ENCODE data around the gene MFSD8. TPM values are rescaled to one million over a fixed set of nuclear protein-coding genes. Genes with fewer than 3 reads are reported as not detected.
"Not testable (repeated sequence)": the region's sequence is repeated elsewhere in the genome, so short reads cannot be mapped to it uniquely, and the experiment has no call there.

Gene MFSD8, protein sequence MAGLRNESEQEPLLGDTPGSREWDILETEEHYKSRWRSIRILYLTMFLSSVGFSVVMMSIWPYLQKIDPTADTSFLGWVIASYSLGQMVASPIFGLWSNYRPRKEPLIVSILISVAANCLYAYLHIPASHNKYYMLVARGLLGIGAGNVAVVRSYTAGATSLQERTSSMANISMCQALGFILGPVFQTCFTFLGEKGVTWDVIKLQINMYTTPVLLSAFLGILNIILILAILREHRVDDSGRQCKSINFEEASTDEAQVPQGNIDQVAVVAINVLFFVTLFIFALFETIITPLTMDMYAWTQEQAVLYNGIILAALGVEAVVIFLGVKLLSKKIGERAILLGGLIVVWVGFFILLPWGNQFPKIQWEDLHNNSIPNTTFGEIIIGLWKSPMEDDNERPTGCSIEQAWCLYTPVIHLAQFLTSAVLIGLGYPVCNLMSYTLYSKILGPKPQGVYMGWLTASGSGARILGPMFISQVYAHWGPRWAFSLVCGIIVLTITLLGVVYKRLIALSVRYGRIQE
- total RNA-seq = 14.0 TPM

DNA sequence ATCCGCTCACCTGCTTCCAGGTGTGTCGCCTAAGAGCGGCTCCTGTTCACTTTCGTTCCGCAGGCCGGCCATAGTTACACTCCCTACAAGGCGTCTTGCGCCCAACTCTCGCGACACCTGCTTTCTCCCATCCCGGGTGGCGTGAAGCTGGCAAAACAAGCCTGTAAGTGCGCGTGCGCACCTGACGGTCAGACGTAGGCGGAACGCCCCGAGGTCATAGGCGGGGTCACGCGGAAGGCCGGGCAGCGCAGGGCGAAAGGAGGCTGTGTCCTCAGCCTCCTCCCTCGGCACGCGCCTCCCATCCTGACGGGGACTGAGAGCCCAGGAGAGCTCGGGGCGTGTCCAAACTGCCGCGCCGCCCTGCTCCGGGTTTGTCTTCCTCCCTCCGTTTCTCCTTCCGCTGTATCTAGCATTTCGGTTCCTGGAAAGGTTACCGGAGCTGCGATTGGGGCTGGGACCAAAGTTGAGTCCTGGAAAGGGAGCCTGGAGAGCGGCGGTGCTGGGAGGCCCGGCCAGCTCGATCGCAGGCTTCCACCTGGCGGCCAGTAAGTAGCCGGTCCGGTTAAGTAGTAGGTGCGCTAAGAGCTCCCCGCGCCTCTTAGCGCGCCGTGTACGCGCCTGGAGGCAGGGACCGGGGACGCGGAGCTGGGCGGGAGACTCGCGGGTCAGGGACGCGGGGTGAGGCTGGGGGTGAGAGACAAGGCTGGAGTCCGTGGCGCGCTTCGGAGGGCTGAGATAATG is at the start of gene MFSD8, which contains the start of gene ABHD18:
MFSD8 (minus strand) TSS at position 112 of the 741 bp plus-strand sequence; CDS start at position 72, 40 bp downstream.
ABHD18 (plus strand) TSS at position 345 of the 741 bp plus-strand sequence. CDS start 17,550 bp downstream, outside the sequence.
- DNase-seq (ENCODE audit: low read depth in 2 of 3, low spot score in 2 of 3) = peak; percentile 99

DNA sequence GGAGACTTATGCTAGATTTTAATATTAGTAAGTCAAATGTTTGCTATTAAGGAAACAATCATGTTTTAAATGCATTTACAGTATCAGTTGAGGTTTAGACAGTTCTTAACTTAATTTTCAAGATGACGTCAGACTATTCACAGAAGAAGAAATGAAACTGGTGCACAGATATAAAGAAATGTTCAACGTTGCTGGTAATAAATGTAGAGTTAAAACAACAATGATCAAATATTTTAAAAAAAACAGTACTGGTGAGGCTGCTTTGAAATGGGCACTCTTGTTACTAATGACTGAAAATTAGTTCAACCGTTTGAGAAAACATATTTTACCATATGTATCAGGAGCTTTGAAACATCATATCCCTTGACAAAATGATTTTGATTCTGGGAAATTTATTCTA is 44.5 kb upstream of the MFSD8 start:
- no peak for DNase-seq (ENCODE audit: low read depth in 2 of 3, low spot score in 2 of 3)

DNA sequence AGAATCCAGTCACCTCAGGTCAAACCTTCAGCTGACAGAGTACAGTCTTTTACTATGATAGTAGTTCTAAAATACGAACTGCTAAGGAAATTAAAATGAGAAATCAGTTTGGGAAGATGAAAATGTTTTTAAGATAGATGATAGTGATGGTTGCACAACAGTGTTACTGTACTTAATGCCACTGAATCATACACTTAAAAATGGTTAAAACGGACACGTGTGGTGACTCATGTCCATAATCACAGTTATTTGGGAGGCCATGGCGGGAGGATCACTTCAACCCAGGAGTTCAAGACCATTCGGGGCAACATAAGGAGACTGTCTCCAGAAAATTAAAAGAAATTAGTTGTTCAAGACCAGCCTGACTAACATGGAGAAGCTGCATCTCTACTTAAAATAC is 41.6 kb upstream of the MFSD8 start:
- no peak for DNase-seq (ENCODE audit: low read depth in 2 of 3, low spot score in 2 of 3)

DNA sequence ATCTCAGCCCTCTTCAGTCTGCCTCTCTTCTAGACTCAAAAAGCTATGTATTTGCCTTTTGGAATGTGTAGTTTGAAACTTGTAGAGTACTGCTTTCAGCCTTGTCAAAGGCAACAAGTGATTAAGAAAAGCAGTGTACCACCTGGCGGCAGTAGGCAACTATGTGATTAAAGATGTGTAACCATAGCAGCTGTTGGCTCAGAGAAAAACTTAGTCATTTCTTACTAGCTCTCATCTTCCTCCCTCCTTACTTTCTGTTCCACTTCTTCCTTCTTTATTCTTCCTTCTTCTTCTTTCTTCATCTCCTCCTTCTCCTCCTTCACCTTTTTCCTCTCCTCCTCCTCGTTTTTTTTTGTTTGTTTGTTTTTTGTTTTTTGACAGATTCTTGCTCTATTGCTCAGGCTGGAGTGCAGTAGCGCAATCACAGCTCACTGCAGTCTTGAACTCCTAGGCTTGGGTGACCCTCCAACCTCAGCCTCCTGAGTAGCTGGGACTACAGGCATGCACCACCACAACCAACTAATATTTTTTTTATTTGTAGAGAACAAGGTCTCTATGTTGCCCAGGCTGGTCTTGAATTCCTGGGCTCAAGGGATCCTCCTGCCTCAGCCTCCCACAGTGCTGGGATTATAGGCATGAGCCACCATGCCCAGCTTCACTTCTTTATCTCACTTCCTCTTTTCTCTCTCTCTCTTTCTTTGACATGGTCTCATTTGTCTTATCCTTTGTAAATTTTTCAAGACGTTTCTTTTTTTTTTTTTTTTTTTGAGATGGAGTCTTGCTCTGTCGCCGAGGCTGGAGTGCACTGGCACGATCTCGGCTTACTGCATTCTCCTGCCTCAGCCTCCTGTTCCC is 32.8 kb upstream of the MFSD8 start:
- peak in 1 of 3 donors; percentile 16 for DNase-seq (ENCODE audit: low read depth in 2 of 3, low spot score in 2 of 3)

DNA sequence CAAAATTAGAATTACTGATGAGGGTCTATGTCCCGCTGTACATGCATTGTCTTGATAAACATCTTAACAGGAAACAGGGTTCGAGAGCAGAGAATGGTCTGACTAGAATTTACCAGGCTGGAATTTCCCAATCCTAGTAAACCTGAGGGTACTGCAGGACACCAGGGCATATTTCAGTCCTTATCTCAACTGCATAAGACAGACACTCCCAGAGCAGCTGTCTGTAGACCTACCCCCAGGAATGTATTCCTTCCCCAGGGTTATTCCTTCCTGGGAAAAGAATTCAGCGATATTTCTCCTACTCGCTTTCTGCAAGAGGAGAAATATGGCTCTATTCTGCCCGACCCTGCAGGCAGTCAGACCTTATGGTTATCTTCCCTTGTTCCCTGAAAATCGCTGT is 31.5 kb upstream of the MFSD8 start:
- DNase-seq (ENCODE audit: low read depth in 2 of 3, low spot score in 2 of 3) = not testable (repeated sequence)

DNA sequence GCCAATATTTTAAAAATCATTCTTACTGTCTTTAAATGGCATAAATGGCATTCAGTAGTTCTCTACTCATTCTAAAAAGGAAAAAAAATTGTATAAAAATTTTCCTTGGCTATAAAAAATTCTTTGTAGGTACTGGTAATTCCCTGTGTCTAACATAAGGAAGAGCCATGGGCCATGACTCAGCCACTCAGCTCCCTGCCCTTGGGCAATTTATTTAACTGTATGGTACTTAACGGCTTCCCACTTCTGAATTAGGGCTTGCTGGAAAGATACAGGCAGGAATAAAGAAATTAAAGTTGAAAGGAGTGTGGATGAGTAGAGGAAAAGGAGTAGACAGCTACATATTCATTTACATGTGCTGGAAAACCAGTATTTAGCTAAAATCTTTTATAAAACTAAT is 30.8 kb upstream of the MFSD8 start:
- DNase-seq (ENCODE audit: low read depth in 2 of 3, low spot score in 2 of 3) = no peak

DNA sequence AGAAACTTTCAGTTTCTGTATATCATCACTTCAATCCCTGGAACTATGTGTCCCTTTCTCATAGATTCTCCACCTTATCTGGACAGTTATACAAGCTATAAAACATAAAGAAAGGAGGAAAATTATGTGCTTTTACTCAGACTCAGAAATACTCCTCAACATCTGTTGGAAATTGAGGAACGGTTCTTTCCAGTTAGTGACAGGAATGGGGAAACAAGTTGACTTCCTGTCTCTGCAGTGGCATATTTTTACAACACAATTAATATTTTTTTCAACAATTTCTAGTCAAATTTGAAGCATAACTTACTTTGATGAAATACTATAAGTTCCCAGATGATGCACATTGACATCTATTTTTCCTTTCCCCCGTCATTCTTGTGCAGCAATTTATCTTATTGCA is 28.2 kb upstream of the MFSD8 start:
- DNase-seq (ENCODE audit: low read depth in 2 of 3, low spot score in 2 of 3) = no peak

DNA sequence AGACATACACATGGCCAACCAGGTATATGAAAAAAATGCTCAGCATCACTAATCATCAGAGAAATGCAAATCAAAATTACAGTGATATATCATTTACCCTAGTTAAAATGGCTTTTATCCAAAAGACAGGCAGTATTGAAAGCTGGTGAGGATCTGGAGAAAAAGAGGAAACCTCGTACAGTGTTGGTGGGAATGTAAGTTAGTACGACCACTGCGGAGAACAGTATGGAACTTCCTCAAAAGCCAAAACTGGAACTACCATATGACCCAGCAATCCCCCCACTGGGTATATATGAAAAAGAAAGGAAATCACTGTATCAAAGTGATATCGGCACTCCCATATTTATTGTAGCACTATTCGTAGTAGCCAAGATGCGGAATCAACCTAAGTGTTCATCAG is 23.7 kb upstream of the MFSD8 start:
- no peak for DNase-seq (ENCODE audit: low read depth in 2 of 3, low spot score in 2 of 3)

DNA sequence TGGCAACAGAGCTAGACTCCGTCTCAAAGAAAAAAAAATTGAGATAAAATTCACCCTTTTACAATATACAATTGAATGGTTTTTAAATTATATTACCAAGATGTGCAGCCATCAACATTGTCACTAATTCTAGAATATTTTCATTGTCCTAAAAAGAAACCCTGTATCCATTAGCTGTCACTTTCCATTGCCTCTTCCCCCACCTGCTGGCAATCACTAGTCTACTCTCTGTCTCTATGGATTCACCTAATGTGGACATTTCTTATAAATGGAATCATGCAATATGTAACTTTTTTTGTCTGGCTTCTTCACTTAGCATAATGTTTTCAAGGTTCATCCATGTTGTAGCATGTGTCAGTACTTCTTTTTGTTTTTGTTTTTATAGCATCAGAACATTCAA is 21.0 kb upstream of the MFSD8 start:
- no peak for DNase-seq (ENCODE audit: low read depth in 2 of 3, low spot score in 2 of 3)

DNA sequence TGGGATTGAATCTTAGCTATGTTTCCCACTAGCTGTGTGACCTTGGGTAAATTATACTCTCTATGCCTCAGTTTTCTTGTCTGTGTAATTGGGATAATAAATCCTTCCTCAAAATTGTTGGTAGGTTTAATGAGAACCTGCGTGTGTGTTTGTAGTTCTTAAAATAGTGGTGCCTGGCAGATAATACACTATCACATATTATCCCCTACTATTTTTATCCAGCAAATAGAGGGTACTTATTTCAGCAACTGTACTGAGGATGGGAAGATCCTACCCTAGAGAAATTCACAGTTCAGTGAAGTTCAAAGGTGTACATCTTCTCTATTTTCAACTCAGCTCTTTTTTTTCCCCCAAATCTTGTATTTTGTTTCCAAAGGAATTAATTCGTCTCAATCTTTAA is 17.5 kb upstream of the MFSD8 start:
- DNase-seq (ENCODE audit: low read depth in 2 of 3, low spot score in 2 of 3) = no peak

DNA sequence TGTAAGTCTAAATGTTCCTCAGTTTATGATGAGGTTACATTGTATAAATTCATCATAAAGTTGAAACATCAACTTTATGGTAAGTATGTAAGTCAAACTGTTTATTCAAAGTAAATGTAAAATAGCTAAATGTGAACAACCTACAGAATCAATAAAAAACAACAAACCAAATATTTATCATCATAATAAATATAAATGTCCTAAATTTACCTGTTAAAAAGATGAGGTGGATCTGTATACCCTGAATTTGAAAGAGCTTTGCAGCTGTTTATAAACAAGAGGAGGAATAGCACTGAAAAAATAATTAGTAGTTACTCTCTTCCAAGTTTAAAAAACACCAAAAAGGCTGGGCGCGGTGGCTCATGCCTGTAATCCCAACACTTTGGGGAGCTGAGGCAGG is 14.0 kb upstream of the MFSD8 start:
- no peak for DNase-seq (ENCODE audit: low read depth in 2 of 3, low spot score in 2 of 3)

DNA sequence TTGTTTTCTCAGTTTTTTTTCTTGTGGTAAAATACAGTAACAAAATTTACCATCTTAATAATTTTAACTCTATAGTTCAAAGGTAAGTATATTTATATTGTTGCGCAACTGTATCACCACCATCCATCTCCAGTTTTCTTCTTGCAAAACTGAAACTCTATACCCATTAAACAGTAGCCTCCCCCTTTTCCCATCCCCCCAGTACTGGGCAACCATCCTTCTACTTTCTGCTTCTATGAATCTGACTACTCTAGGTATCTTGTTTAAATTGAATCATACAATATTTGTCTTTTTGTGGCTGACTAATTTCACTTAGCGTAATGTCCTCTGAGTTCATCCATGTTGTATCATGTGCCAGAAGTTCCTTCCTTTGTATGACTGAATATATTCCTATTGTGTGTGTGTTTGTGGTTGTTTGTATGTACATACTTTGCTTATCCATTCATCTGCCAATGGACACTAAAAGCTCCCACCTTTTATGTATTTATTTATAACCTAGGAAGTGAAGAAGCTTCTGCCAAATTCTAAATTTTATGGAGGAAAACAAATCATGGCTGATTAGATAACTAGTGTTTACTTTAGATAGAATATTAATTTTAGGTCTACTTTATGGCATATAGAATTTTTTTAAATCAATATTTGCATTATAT is 10.3 kb upstream of the MFSD8 start:
- no peak for DNase-seq (ENCODE audit: low read depth in 2 of 3, low spot score in 2 of 3)

DNA sequence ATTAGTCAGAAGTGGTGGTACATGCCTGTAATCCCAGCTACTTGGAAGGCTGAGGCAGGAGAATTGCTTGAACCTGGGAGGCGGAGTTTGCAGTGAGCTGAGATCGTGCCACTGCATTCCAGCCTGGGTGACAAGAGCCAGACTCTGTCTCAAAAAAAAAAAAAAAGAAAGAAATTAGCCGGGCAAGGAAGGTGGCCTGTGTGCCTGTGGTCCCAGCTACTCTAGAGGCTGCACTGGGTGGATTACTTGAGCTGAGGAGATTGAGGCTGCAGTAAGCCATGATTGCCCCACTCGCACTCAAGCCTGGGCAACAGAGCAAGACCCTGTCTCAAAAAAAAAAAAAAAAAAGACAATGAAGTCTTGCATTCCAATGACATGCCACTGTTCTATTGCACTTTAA is 6.0 kb upstream of the MFSD8 start:
- not testable (repeated sequence) for DNase-seq (ENCODE audit: low read depth in 2 of 3, low spot score in 2 of 3)

DNA sequence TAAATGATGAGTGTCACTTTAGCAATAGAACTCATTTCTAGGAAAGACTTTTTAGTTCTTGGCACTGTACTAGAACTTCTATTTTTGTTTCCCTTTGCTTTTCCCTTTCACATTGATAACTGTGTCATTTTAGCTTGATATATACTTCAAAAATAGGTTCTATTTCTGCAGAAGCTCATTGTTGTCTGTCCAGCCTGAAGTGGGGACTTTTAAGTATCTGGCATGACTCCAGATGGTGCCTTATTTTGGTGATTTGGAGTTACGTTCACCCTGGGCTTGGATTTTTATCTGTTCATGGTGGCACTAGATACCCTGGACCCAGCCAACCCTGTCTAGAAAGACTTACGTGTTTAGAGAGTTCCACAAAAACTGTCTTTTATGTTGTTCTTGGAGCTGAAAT is 3.6 kb upstream of the MFSD8 start:
- no peak for DNase-seq (ENCODE audit: low read depth in 2 of 3, low spot score in 2 of 3)

DNA sequence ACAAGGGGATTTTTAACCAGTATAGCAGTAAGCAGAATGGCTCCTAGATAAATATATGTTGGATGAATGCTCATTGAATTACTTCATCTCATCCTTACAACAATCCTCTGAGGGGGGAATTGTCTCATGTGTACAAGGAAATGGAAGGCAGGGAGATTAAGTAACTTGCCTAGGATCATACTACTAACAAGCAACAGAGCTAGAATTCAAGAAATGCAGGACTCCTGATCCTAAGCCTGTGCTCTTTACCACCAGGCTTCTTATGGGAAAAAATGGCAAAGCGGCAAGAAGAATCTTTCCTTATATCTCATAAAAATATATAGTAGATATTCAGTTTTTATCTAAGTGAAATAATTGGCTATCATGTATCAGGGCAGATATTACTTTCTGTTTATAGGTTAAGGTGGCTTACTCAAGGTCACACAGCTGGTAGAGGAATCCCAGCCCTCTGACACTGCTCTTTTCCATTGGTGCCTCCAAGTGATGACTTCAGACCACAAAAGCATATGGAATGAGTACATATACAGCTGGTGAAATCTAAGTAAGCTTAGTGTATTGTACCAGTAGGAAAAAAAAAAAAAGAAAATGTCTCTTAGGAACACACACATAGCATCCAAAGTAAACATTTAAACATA is 2.3 kb upstream of the MFSD8 start:
- no peak for DNase-seq (ENCODE audit: low read depth in 2 of 3, low spot score in 2 of 3)

DNA sequence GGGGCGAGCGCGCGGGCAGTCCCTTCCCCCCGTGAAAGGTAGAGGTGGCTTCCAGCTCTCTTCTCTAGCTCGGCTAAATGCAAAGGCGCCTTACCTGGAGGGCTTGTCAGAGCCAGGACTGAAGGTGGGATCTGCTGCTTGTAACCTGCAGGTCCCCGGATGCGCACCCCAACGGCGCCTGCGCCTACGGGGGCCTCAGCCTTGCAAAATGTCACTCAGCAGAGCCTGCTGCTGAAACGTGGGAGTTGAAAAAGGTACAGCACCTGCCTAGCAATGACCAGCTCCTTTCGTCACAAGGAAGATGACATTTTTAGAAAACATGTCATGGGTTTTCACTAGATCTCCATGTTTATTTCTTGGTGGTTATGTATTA is 816 bp upstream of the MFSD8 start:
- DNase-seq (ENCODE audit: low read depth in 2 of 3, low spot score in 2 of 3) = peak in 2 of 3 donors; percentile 41 to 50

DNA sequence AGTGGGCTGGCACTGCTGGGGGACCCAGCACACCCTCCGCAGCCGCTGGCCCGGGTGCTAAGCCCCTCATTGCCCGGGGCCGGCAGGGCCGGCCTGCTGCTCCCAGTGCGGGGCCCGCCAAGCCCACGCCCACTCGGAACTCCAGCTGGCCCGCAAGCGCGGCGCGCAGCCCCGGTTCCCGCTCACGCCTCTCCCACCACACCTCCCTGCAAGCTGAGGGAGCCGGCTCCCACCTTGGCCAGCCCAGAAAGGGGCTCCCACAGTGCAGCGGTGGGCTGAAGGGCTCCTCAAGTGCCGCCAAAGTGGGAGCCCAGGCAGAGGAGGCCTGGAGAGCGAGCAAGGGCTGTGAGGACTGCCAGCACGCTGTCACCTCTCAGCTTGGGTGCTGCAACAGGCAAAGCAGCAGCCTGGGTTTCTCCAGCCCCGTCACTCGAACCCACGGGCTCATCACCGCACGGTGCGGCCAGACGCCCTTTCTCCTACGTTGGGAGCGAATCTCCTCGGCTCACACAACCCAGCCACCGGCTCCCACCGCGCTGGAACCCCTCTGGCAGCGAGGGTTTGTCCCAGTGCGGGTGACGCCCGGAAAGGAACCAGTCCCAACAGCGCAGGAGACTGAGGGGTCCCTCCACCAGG is 429 bp downstream of the MFSD8 start:
- DNase-seq (ENCODE audit: low read depth in 2 of 3, low spot score in 2 of 3) = not testable (repeated sequence)

DNA sequence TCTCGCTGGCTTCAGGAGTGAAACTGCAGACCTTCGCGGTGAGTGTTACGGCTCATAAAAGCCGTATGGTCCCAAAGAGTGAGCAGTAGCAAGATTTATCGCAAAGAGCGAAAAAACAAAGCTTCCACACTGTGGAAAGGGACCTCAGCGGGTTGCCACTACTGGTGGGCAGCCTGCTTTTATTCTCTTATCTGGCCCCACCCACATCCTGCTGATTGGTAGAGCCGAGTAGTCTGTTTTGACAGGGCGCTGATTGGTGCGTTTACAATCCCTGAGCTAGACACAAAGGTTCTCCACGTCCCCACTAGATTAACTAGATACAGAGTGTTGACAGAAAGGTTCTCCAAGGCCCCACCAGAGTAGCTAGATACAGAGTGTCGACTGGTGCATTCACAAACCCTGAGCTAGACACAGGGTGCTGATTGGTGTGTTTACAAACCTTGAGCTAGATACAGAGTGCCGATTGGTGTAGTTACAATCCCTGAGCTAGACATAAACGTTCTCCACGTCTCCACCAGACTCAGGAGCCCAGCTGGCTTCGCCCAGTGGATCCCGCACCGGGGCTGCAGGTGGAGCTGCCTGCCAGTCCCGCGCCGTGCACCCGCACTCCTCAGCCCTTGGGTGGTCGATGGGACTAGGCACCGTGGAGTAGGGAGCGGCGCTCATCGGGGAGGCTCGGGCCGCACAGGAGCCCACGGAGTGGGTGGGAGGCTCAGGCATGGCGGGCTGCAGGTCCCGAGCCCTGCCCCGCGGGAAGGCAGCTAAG is 1.2 kb downstream of the MFSD8 start:
- DNase-seq (ENCODE audit: low read depth in 2 of 3, low spot score in 2 of 3) = peak in 1 of 3 donors; percentile 4

DNA sequence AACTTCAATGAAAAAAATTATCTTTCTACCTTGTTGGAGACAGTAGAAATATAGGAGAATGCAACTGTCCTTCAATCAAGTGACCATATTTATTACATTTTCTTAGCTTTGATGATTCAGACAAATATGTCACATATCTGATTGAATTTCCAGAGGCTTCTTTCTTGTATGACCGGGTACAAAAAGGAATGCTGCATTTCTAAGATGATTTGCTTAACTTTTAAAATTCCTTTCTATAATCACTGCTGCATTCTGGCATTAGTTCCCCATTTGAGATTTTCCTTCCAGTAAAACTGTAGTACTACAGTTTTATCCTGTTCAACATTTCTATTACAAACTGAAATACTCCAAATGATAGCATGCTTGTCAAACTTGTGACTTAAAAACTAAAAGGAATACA is 5.2 kb downstream of the MFSD8 start:
- DNase-seq (ENCODE audit: low read depth in 2 of 3, low spot score in 2 of 3) = no peak

Measured in hematopoietic multipotent progenitor cell (in vitro differentiated cells).